Stimulated activated memory B cell treated with anti-CD40 and anti-IgM and Interleukin-4, amounts not matched to agents 10 μg/mL and 1 μg/mL and 100 μg/mL, for 72 hours (primary cell): Measurements from ENCODE around the gene MEDAG.
A peak's percentile ranks its signal among the peaks of the same experiment; 100 is the strongest.

Source experiments
- ATAC-seq: fragments of 150-1000 bp; cut with Tn5 transposase; 2 replicates; pipeline ENCODE4 v1.10.0; 2021
- H3K27ac Mint-ChIP-seq: one replicate; pipeline ENCODE4 v1.8.0; 2022; ENCODE audit warnings: mild to moderate bottlenecking, mixed read lengths
- H3K27me3 Mint-ChIP-seq: one replicate; pipeline ENCODE4 v1.8.0; 2022; ENCODE audit warnings: mixed read lengths
- H3K36me3 Mint-ChIP-seq: one replicate; pipeline ENCODE4 v1.8.0; 2022; ENCODE audit warnings: mixed read lengths
- H3K4me1 Mint-ChIP-seq: one replicate; pipeline ENCODE4 v1.8.0; 2022; ENCODE audit warnings: mixed read lengths
- H3K4me3 Mint-ChIP-seq: one replicate; pipeline ENCODE4 v1.8.0; 2022; ENCODE audit warnings: mild to moderate bottlenecking, moderate library complexity, mixed read lengths
- H3K9me3 Mint-ChIP-seq: one replicate; pipeline ENCODE4 v1.8.0; 2022; ENCODE audit warnings: mixed read lengths

MEDAG gene

GRCh38 chr13:30882996-30883766 is 22.9 kb upstream of the MEDAG start:
- Mint-ChIP-seq H3K9me3 (peaks cover 3% of the 10 kb centered on the region), H3K4me1 (no peaks in the 10 kb centered on the region), H3K27ac (no peak overlapping the region), H3K36me3 (no peaks in the 10 kb centered on the region), H3K27me3 (peaks cover 33% of the 10 kb centered on the region), H3K4me3 (no peak overlapping the region)
- ATAC-seq, result no peak

- ATAC-seq, result no peak
- Mint-ChIP-seq H3K36me3 (no peaks in the 10 kb centered on the region), H3K4me3 (no peak overlapping the region), H3K4me1 (no peaks in the 10 kb centered on the region), H3K27me3 (peaks cover 37% of the 10 kb centered on the region), H3K9me3 (peaks cover 3% of the 10 kb centered on the region), H3K27ac (no peak overlapping the region)
These were observed 21.5 kb upstream of the MEDAG start for GRCh38 chr13:30884543-30884942.

GRCh38 chr13:30889196-30889690 is 16.8 kb upstream of the MEDAG start:
- ATAC-seq, result no peak
- no peaks in the 10 kb centered on the region for H3K36me3 Mint-ChIP-seq
- H3K27ac Mint-ChIP-seq, result no peak overlapping the region
- peaks cover 30% of the 10 kb centered on the region for H3K27me3 Mint-ChIP-seq
- H3K4me3 Mint-ChIP-seq, result no peak overlapping the region
- H3K9me3 Mint-ChIP-seq, result peaks cover 2% of the 10 kb centered on the region
- no peaks in the 10 kb centered on the region for H3K4me1 Mint-ChIP-seq

GRCh38 chr13:30892966-30893365 is 13.1 kb upstream of the MEDAG start:
- Mint-ChIP-seq H3K4me1 (no peaks in the 10 kb centered on the region), H3K36me3 (no peaks in the 10 kb centered on the region), H3K27me3 (peaks cover 32% of the 10 kb centered on the region), H3K27ac (no peak overlapping the region), H3K4me3 (no peak overlapping the region), H3K9me3 (no peaks in the 10 kb centered on the region)
- ATAC-seq, result no peak

GRCh38 chr13:30895773-30896172 is 10.3 kb upstream of the MEDAG start:
- no peak for ATAC-seq
- Mint-ChIP-seq H3K4me3 (no peak overlapping the region), H3K27ac (no peak overlapping the region), H3K27me3 (peaks cover 43% of the 10 kb centered on the region), H3K36me3 (no peaks in the 10 kb centered on the region), H3K4me1 (peaks cover 6% of the 10 kb centered on the region), H3K9me3 (no peaks in the 10 kb centered on the region)

GRCh38 chr13:30898070-30898469 is 8.0 kb upstream of the MEDAG start:
- Mint-ChIP-seq H3K27ac (no peak overlapping the region), H3K4me1 (peaks cover 6% of the 10 kb centered on the region), H3K27me3 (peaks cover 50% of the 10 kb centered on the region), H3K4me3 (no peak overlapping the region), H3K9me3 (no peaks in the 10 kb centered on the region), H3K36me3 (no peaks in the 10 kb centered on the region)
- no peak for ATAC-seq

GRCh38 chr13:30898678-30899241 is 7.3 kb upstream of the MEDAG start:
- ATAC-seq, result no peak

GRCh38 chr13:30900436-30900835 is 5.6 kb upstream of the MEDAG start:
- H3K4me1 Mint-ChIP-seq, result peaks cover 7% of the 10 kb centered on the region
- no peaks in the 10 kb centered on the region for H3K36me3 Mint-ChIP-seq
- H3K9me3 Mint-ChIP-seq, result no peaks in the 10 kb centered on the region
- no peak overlapping the region for H3K4me3 Mint-ChIP-seq
- peak; percentile 21 for ATAC-seq
- no peak overlapping the region for H3K27ac Mint-ChIP-seq
- H3K27me3 Mint-ChIP-seq, result peaks cover 63% of the 10 kb centered on the region

More at GRCh38 chr13:30898678-30899241, 7.3 kb upstream of the MEDAG start:
- Mint-ChIP-seq H3K4me1 (peaks cover 6% of the 10 kb centered on the region), H3K9me3 (no peaks in the 10 kb centered on the region), H3K27ac (no peak overlapping the region), H3K4me3 (no peak overlapping the region), H3K36me3 (no peaks in the 10 kb centered on the region), H3K27me3 (peaks cover 48% of the 10 kb centered on the region)

GRCh38 chr13:30900952-30901749 is 4.9 kb upstream of the MEDAG start:
- Mint-ChIP-seq H3K27ac (no peak overlapping the region), H3K4me1 (peaks cover 10% of the 10 kb centered on the region), H3K4me3 (no peak overlapping the region), H3K27me3 (peaks cover 64% of the 10 kb centered on the region), H3K9me3 (no peaks in the 10 kb centered on the region), H3K36me3 (no peaks in the 10 kb centered on the region)
- no peak for ATAC-seq

GRCh38 chr13:30904043-30904442 is 2.0 kb upstream of the MEDAG start:
- no peak for ATAC-seq
- no peaks in the 10 kb centered on the region for H3K9me3 Mint-ChIP-seq
- no peak overlapping the region for H3K27ac Mint-ChIP-seq
- H3K4me1 Mint-ChIP-seq, result peaks cover 24% of the 10 kb centered on the region
- no peaks in the 10 kb centered on the region for H3K36me3 Mint-ChIP-seq
- H3K27me3 Mint-ChIP-seq, result peaks cover 64% of the 10 kb centered on the region
- no peak overlapping the region for H3K4me3 Mint-ChIP-seq

- ATAC-seq, result no peak
- no peak overlapping the region for H3K4me3 Mint-ChIP-seq
These were observed 460 bp downstream of the MEDAG start for GRCh38 chr13:30906411-30907051.

GRCh38 chr13:30907121-30907861 is 1.2 kb downstream of the MEDAG start:
- no peak for ATAC-seq
- Mint-ChIP-seq H3K27me3 (peaks cover 54% of the 10 kb centered on the region), H3K36me3 (no peaks in the 10 kb centered on the region), H3K4me3 (no peak overlapping the region), H3K27ac (no peak overlapping the region), H3K9me3 (no peaks in the 10 kb centered on the region), H3K4me1 (peaks cover 18% of the 10 kb centered on the region)

More at GRCh38 chr13:30906411-30907051, 460 bp downstream of the MEDAG start:
- peaks cover 18% of the 10 kb centered on the region for H3K4me1 Mint-ChIP-seq
- H3K27me3 Mint-ChIP-seq, result peaks cover 54% of the 10 kb centered on the region
- H3K36me3 Mint-ChIP-seq, result no peaks in the 10 kb centered on the region
- no peaks in the 10 kb centered on the region for H3K9me3 Mint-ChIP-seq
- no peak overlapping the region for H3K27ac Mint-ChIP-seq

GRCh38 chr13:30908416-30908980 is 2.4 kb downstream of the MEDAG start:
- ATAC-seq, result no peak
- H3K27ac Mint-ChIP-seq, result no peak overlapping the region
- H3K36me3 Mint-ChIP-seq, result no peaks in the 10 kb centered on the region
- H3K27me3 Mint-ChIP-seq, result peaks cover 52% of the 10 kb centered on the region
- peaks cover 18% of the 10 kb centered on the region for H3K4me1 Mint-ChIP-seq
- H3K4me3 Mint-ChIP-seq, result no peak overlapping the region
- no peaks in the 10 kb centered on the region for H3K9me3 Mint-ChIP-seq

- H3K4me3 Mint-ChIP-seq, result no peak overlapping the region
- H3K4me1 Mint-ChIP-seq, result peaks cover 14% of the 10 kb centered on the region
- no peak for ATAC-seq
- no peak overlapping the region for H3K27ac Mint-ChIP-seq
- no peaks in the 10 kb centered on the region for H3K36me3 Mint-ChIP-seq
- peaks cover 48% of the 10 kb centered on the region for H3K27me3 Mint-ChIP-seq
- no peaks in the 10 kb centered on the region for H3K9me3 Mint-ChIP-seq
These were observed 4.6 kb downstream of the MEDAG start for GRCh38 chr13:30910676-30911075.
